HG03558 (cell line): ENCODE data around the gene AFDN.
A peak's percentile ranks its signal among the peaks of the same experiment; 100 is the strongest.

Source experiments
- ATAC-seq: cut with Tn5 transposase; IDR thresholded peaks from one replicate; pipeline ENCODE4 v1.9.1; 2021; ENCODE audit warnings: moderate number of reproducible peaks; ENCODE audit not compliant: unreplicated experiment; ENCODE audit errors: extremely low read depth

Gene AFDN

DNA sequence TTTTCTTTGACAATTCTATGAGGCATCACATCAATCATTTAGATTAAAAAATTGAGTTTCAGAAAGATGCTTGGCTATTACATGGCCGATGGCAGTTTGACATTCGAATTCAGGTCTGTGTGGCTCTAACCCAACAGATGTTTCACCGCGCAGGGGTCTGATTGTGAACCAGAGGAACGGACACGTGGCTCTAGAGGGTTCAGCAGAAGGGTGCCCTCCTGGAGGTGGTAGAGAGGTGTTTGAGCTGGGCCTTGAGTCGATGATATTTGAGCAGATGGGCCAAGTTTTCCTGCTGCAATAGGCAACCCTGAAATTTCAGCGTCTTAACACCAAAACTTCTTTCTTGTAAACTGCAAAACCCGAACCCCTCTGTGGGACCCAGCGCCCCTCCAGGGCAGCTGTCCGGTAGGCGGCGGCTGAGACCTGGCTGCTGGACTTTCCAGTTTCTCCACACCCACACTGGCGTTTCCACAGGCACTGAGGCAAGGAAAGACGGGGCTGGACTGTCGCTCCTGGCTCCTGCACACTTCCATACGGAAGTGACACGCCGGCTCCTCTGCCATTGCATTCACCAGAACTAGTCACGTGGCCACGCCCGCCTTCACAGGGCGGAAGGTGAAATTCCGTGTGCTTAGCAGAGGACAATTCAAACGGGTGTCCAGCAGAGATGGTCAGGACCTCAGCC lies 11.3 kb upstream of the AFDN start:
- no peak for ATAC-seq

DNA sequence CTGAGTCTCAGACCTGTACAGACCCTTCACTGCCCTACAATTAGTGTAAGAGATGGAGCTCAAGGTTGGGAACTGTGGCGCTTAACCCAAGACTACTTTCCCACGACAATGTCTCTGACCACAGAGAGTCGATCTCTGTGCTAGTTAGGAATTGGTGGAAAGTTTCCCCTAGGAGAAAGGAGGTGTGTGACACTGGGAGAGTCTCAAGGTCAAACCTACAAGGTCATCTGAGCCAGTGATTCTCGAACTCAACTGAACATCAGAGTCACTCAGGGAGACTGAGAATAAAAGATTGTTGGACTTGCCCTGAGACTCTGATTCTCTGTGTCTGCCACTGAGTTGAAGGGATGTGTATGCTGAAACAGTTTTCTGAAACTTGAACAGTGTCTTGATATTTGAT lies 9.7 kb upstream of the AFDN start:
- ATAC-seq = no peak

DNA sequence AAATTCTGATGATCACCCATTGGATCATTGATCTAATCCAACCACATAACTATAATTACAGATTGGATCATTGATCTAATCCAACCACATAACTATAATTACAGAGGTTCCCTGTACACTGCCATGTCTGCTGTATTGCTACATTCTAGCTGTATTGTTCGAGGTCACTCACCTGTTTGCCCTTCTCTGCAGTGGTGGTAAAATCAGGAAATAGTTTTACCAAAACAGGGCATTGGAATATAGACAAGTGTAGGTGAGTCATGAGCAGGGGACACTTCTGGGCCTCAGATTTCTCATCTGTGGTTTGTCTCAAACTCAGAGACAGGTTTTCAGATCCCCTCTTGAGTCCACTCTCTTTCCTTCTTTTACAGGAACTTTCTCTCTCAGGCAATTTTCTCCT lies 9.0 kb upstream of the AFDN start:
- ATAC-seq = no peak

DNA sequence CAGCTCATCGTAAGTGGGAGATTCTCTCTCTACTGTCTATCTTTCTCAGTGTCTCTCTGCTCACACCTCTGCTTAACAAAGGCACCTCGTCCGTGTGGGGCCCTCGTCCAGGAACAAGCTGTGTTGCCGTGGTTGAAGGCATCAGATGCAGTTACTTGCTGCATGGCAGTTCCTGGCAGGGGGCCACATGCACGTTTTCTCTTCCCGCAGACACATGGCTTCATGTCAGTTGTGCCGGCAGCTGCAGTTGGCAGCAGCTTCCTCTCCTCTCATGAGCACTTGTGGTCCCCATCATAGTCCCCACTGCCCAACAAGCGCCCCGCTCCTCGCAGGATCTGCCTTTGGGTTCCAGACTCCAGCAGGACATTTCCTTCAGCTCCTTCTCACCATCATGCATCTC lies 7.1 kb upstream of the AFDN start:
- no peak for ATAC-seq

DNA sequence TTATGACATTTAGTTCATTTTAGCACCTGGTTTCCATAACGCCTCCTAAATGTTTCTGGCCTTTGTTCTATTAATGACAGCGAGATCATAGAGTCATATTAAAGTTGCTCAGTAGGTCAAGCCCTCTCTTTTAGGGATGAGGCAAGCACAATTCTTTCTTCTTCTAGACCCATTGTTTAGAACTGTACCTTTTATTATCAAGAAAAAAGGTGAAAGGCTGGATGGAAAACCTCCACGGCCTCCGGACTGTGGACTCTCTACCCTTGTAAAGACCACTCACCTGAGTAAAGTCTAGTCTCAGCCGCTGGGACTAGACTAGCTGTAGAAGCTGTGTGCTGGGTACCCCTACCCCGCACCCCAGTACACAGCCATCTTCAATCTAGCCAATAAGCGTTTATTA lies 6.0 kb upstream of the AFDN start:
- no peak for ATAC-seq

DNA sequence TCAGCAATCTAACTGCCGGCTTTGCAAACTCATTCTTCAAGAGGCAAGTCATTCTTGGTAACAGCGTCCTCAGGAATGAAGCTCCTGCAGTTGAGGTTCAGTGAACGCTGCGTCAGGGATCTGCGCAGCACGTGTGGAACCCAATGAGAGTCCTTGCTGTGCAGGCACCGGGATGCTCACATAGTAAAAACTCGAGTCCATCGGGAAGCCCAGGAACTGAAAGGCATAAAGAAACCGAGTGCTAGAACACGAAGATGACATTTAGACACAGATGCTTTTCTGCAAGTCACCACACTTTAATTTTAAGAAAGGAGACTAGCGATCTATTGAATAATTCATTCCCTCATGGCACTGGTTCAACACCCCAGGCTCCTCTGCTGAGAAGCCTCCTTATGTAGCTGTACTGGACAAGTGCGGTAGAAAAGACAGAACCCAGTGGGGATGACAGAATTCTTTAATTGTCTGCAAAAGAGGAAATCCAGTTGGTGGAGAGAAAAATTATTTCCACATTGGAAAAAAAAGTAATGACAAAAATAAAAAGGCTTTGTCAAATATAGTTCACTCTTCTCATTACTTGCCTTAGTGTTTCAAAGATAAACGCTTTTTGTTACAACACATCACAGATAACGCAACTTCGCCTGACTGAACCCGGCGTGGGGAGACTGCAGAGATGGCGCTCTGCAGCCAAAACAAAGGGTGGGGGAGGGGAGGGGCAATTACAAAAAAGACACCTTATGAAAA lies 1.9 kb upstream of the AFDN start:
- no peak for ATAC-seq

DNA sequence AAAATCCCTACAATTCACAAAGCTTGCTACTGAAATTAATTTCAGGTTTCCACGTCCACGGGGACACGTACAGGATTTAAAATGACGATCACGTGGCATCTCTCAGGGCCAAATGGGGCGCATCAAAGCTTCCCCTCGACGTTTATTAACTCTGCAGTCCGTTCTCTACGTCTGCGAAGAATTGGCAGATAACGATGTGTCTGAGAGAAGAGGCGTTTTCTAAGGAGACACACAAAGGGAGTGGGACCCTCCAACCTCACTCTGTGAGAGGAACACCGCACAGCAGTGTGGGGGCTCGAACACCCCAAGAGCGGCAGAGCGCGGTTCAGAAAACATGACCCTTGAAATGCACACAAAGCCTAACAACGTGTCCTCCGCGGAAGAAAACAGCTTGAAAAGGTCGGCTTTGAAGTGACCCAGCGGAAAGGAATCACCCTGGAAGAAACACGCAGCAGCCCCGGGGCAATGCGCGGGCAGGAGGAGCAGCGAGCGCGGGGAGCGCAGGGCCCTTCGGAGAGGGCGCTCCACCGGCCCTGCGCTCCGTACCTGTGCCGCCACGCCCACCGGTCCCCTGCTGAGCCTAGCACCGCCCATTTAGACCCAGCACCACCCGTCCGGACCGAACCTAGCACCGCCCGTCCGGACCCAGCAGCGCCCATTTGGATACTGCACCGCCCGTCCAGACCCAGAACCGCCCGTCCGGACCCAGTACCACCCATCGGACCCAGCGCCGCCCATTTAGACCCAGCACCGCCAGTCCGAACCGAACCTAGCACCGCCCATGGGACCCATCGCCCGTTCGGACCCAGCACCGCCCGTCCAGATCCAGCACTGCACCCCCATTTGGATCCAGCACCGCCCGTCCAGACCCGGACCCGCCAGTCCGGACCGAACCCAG lies 1.1 kb upstream of the AFDN start:
- ATAC-seq = no peak

DNA sequence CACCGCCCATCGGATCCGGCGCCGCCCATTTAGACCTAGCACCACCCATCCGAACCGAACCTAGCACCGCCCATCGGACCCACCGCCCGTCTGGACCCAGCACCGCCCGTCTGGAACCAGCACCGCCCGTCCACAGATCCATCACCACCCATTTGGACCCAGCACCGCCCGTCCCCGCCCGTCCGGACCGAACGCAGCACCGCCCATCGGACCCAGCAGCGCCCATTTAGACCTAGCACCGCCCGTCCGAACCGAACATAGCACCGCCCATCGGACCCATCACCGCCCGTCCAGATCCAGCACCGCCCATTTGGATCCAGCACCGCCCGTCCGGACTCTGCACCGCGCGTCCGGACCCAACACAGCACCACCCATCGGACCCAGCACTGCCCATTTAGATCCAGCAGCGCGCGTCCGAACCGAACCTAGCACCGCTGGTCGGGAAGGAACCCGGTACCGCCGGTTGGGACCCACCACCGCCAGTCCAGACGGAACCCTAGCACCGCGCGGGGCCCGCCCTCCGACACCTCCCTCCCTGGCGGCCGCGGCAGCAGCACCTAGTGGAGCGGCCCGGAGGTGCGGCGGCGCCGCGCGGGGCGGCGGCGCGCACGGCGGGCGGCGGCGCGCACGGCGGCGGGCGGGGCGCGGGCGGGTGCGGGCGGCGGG lies 348 bp upstream of the AFDN start:
- ATAC-seq = peak; percentile 30

DNA sequence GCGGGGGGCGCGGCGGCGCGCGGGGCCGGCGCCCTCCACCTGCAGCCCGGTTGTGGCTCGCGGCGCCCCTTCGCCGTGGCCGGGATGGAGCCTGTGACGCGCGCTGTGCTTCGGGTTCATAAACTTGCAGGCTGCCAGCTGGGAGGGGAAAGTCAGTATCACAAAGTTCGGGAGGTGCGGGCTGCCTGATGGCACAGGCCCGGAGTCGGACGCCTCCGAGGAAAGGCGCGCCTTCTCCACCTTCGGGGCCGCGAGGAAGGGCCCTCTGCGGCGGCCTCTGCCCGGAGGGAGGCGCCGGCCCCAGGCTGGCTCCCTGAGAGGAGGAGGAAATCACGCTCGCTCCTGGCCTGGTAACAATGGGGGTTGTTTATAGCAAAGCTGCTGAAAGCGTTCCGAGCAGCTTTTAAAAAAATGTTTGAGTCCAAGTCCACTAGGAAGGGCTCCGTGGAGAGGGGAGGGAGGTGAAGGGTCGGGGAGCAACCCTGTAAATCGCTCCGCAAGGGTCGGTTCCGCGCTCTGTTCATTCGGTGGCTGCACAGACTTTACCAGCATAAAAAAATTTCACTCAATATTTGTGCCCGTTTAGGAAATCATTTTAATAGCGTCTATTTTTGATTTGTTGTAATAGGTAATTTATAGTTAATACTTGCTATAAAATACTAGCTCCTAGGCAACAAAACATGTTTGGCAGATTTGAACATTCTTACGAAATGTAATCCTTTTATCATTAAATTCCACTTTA lies 1.0 kb downstream of the AFDN start:
- no peak for ATAC-seq

DNA sequence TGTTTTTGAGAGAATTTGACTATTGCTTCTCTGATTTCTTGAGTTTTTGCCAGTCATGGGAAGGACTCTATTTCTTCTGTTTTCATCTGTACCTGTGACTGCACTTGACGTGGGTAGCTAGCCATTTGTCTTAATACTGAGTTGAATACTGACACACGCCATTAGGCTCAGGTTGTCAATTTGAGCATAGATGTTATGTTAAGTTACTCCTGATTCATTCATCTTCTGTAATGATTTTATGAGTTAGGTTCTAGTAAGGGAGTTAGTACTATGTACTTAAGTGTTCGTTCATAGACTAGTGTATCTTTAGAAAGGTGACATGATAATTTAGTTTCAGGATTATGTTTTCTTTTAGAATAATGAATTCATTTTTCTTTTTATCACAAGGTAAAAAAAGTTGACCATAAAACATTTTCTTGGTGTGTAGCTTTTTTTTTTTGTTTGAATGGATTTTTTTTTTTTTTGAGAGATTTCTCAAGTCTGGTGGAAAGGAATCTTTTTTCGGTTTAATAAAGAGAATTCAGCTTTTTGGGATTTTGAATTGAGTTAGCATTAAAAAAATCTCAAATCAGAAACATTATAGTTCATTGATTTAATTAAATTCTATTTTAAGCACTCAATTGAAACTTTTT lies 1.7 kb downstream of the AFDN start:
- ATAC-seq = no peak

DNA sequence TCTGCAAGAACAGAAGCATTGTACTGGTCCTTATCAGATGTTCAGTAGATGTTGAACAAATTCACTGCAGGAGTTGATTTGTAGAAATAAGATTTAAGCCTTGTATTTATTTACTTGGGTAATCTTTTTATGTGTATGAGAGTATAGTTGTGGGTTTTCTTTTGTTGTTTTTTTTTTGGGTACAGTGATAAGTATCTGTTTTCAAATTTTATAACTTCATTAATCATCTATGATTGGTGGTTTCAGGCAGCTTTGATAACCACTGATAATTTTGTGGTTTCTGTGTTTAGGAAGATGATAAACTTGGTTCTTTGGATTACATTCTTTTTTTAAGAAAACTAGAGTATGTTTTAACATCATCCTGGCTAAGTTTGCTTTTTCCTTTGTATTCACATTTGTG lies 2.8 kb downstream of the AFDN start:
- ATAC-seq = no peak

DNA sequence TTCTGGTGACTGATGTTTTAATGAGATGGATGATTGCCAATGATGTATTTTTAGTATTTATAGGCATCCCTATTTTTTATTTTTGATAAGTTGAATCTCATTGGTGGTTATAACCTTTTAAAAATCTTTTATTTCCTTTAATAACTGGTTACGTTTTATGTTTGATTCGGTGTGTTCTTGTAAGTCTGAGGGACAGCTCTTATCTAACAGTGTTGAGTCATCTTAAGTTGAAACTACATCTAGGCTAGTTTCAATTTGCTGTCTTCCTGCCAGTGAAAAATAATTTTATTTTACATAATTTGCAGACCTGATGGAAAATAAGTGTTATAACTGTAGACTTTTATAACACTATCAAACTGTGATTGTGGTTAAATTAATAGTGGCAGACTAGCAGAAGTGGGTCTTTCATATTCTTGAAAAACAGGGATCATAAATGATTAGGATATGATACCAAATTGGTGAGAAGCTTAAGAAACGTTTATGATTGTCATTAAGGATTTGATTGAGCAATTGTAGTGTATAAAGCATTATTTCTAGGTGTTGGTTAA lies 4.6 kb downstream of the AFDN start:
- no peak for ATAC-seq

DNA sequence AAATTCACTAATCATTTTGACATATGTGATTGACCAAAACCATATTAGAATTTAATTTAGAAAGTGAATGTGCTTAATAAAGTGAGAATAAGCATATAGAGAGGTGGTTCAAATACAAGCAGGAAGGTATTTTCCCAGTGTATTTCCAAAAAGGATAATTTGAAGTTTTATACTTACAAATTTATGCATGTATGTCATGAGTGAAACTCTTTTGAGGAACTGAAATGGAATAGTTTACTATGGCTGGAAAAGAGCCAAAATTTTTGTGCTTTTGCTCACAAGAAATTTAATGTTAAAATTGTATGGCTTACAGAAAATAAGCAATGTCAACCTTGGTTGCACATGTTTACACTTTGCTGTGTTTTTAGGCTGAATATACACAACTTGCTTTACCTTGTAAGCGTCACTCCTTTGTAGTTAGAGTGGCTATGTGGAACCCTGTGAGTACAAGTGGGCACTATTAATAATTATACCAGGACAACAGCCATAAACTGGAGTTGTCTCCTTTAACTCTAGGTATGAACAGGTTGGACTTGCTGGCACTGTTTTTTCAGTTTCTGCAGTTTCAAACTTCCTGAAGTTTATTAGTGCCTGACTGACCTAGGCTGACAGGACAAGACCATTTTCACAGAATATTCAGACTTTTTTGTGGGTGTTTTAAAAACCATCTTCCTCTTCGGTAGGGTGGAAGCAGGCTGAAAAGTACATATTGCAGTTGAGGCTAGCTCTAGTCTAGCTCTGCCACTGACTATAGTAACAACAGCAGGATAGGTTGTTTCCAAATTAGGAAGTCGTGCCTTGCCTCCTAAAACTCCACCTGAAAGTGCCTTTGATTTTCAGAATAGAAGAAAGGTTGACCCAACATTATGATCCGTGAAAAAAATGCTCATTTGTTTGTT lies 6.0 kb downstream of the AFDN start:
- no peak for ATAC-seq

DNA sequence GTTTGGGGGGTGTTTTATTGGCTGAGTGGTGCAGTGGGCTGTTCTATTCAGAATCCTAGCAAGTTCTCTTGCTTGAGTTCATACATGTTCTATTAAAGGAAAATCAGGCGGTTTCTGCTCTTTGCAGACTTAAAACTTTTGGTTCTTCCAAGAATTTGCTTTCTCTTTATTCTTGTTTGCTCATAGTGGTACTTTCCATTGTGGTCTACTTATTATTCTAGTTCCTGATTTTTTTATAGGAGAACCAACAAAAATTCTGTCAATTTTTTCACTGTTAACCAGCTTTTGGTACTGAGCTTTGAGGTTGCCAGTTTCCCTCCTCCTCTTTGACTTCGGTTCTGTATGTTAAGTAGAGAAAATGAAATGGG lies 6.7 kb downstream of the AFDN start:
- no peak for ATAC-seq

DNA sequence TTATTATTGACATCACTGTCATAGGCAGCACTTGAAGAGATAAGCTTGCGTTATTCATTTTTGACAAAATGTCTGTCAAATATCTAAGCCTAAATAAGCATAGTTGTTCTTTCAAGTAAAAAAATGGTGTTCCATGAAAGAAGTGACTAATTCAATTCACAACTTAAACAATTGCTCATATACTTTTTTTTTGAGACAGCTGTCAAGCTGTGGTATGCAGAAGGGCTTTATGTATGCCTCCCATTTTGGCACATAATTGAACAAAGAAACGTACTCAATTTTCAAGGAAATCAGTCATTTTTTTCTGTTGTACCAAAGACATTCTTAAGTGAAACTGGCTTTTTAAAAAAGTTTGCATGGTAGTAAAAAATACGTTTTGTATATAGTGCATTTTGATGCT lies 8.5 kb downstream of the AFDN start:
- ATAC-seq = no peak

DNA sequence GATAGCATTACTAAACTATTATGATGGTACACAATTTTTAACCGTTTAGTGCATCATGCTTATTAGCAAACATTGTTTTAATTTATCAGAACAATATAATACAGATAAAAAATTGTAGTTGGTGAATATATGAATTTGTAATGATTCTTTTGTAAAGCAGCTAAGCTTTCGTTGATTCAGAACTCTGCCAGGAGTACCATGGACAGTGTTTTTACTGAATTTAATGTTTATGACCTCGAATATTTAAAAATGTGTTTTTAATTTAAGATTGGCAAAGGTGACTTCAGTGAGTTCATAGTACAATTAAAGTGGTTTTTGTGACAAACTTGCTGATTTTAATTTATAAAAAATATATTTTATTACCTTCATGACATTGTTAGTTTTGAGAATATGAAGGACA lies 10.0 kb downstream of the AFDN start:
- ATAC-seq = no peak

DNA sequence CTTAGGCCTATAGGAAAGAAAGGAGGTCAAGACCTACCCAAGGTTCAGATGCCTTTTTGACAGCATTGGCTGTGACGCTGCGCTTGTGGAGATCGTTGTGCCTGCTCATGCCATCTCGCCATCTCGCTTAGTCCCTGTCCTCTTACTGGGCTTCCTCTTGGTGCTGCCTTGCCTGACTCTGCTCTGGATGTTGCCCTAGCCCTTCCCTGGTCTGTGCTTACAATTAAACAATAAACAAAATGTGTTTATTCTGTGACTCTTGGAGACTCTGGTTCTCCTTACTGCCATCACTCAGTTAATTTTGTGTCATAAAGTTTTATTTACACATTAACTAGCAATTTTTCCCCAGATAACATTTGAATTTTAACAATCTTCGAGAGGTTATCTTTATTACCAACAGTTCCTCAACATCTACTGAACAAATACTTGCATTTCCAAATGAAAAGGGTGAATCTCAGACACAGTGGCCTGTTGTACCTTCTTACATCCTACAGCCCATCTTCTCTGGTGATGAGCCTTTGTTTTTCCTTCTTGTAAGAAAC lies 11.6 kb downstream of the AFDN start:
- no peak for ATAC-seq

DNA sequence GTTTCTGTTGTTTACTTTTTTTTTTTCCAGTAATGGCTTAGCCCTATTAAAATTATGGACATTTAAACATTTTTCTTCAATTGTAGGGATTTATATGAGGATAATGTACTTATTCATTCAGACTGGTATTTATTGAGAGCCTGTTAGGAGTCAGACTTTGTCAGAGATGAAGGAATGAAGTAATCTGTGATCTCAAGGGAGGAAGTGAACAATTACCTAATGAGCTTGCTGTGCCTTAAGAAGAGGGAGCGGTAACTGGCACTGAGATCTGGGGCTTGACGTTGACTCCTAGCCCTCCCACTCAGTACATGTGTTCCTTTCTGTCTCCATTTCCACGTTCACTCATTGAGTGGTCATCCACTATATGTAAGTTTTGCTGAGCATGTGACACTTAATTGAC lies 12.6 kb downstream of the AFDN start:
- ATAC-seq = no peak
